ENCODE results near the gene CACNA1D.

CACNA1D gene

DNA sequence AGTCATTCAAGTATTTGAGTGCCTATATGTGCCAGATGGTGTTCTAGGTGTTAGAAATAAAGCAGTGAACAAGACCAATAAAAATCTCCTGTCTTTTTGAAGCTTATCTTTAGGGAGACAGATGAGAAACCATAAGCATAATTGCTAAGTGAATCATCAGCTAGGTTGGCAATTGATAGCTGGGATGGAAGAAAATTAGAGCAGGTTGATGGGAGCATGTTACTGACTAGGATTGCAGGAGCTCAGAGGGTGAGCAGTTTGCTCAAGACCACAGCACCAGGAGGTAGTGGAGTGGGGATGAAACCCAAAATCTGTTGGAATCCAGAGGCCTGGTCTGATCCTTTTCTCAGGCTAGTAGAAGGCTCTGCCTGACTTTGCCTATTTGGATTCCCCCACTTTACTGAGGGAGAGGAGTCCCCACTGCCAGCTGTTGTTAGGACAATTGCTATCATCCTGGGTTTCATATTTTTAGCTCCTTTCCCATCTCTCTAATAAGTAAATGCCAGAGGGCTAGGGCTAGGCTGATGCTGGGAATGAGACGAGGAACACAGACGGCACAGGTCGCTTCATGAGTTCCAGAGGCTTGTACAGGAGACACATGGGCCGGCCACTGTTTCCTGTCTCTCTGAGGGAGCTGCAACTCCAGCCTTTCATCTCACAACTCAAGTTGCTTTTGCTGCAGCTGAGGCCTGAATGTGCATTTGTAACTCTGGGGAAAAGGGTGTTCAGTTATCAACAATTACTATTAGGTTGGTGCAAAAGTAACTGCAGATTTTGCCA, 102.9 kb downstream of the CACNA1D start:
- Mint-ChIP-seq H3K36me3 (no peaks in the 10 kb centered on the region), H3K4me3 (no peak overlapping the region), H3K9me3 (no peaks in the 10 kb centered on the region), H3K27me3 (no peaks in the 10 kb centered on the region), H3K4me1 (peaks cover 8% of the 10 kb centered on the region), H3K27ac (no peak overlapping the region)

DNA sequence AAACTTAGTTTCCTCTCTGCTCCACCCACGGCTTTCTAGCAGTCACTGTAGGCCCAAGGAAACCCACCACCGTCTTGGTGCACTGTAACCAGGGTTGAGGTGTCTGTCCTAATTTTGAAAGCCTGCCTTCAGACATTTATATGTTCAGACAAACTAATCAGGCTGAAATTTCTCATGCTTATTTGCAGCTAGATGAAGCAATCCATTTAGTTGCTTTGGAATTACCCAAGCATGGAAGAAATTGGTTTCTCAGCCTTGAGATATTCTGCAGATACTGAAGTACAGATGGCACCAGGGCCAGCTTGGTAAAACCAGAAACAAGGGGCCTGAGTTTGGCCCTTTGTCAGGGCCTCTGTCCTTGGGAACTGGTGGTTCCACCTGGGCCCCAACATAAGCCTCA, 105.4 kb downstream of the CACNA1D start:
- Mint-ChIP-seq H3K36me3 (no peaks in the 10 kb centered on the region), H3K4me3 (no peak overlapping the region), H3K27me3 (no peaks in the 10 kb centered on the region), H3K4me1 (peaks cover 8% of the 10 kb centered on the region), H3K9me3 (no peaks in the 10 kb centered on the region), H3K27ac (no peak overlapping the region)

DNA sequence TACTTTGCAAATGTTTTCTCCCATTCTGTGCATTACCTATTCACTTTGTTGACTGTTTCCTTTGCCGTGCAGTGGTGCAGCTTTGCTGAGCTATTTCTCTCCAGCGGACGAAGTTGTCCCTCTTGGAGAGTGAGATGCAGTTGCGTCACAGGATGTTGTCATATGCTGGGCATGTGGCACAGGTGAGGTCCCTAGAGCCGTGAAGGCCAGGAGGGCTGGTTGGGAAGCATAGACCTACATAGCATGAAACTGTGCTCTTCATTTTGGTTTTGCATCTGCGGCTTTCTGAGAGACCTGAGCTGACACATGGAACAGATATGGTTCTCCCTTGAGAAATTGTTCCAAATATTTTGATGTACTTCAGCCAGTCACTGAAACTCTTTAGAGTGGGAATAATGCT, 108.5 kb downstream of the CACNA1D start:
- Mint-ChIP-seq H3K9me3 (peaks cover 5% of the 10 kb centered on the region), H3K4me3 (no peak overlapping the region), H3K36me3 (no peaks in the 10 kb centered on the region), H3K27ac (no peak overlapping the region), H3K4me1 (no peaks in the 10 kb centered on the region), H3K27me3 (peaks cover 3% of the 10 kb centered on the region)

DNA sequence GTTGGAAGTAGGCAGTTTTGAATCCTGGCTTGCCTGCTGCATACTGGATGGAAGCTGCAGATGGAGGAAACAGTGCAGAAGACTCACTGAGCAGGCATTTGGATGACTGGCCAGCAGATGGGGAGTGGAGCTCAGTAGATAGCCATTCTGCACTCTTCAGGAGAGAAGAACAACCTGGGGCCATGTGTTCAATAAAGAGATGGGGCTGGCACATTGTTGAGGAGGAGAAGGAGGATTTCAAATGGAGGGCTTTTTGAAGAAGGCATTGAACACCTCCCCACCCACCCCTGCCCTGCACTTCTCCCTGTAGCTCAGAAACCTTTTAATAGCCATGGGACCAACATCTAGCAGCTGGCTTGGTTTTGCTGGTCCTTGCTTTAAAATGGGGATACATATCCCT, 109.8 kb downstream of the CACNA1D start:
- Mint-ChIP-seq H3K36me3 (no peaks in the 10 kb centered on the region), H3K4me1 (no peaks in the 10 kb centered on the region), H3K27me3 (peaks cover 3% of the 10 kb centered on the region), H3K4me3 (no peak overlapping the region), H3K27ac (no peak overlapping the region), H3K9me3 (peaks cover 5% of the 10 kb centered on the region)

DNA sequence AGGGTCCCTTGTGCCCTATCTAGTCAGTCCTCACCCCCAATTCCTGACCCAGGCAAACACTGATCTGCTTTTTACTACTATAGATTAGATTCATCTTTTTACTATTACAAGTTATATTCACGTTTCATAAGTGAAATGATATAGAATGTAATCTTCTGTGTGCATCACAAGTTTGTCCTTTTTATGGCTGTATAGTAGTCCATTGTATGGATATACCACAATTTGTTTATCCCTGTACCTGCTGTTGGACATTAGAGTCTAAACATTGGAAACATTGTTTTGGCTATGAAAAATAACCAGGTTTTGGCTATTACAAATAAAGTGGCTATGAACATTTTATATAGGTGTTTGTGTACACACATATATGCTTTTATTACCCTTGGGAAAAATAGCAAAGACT, 112.4 kb downstream of the CACNA1D start:
- H3K36me3 Mint-ChIP-seq = no peaks in the 10 kb centered on the region
- H3K4me1 Mint-ChIP-seq = no peaks in the 10 kb centered on the region
- no peak overlapping the region for H3K4me3 Mint-ChIP-seq
- peaks cover 5% of the 10 kb centered on the region for H3K9me3 Mint-ChIP-seq
- H3K27ac Mint-ChIP-seq = no peak overlapping the region
- H3K27me3 Mint-ChIP-seq = peaks cover 6% of the 10 kb centered on the region

DNA sequence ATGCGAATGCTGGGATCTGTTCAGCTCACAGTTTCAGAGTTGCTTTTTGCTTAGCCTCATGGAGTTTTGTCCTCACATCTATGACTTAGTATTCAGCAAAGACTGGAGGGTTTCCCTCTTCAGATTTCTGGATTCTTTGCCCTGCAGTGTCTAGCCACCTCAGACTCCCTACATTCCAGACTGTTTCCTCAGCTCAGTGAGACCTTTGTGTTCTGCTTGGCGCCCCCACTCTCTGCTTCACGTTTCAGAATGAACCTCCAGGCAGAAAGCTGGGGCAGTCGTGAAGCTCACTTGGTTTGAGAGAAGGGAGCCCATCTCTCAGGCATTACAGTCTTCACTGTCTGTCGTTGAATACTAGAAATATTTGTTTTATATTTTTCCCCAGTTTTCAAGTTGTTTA, 118.1 kb downstream of the CACNA1D start:
- Mint-ChIP-seq H3K4me1 (no peaks in the 10 kb centered on the region), H3K4me3 (no peak overlapping the region), H3K27me3 (peaks cover 12% of the 10 kb centered on the region), H3K9me3 (no peaks in the 10 kb centered on the region), H3K27ac (no peak overlapping the region), H3K36me3 (no peaks in the 10 kb centered on the region)

DNA sequence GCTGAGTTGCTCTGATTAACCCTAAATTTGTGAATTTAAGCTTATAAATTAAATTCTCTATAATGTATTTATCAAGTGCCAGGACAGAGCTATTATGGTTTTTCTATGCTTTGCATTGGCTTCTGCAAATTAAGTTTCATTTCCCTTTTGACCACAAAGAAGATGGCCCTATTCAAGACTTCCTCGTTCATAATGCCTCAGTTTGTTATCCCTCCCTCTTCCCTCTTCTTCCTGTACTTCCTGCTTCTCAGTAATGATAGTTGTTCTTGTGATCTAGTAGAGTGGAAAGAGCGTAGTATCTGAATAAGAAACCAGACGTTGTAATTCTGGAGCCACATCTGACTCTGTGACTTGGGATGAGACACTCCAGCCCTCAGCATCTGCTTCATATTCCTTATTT, 118.7 kb downstream of the CACNA1D start:
- Mint-ChIP-seq H3K36me3 (no peaks in the 10 kb centered on the region), H3K4me1 (no peaks in the 10 kb centered on the region), H3K4me3 (no peak overlapping the region), H3K27me3 (peaks cover 13% of the 10 kb centered on the region), H3K27ac (no peak overlapping the region), H3K9me3 (no peaks in the 10 kb centered on the region)

DNA sequence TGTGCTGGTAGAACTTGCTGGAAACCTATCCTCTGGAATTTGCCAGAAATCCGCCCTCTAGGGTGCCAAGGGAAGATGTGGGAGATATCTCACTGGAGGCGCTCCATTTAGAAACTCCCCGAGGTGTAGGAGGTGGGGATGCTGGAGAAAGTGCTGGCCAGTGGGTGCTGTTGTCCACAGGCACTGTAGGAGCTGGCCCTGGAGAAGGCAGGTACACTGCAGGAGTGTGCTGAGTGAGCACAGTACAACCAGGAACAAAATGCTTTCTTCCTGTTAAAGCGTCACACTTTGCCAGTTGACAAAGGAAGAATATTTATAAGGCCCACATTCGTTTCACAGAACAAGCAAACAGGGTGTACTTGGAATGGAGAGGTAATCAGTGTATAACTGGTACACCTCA, 119.9 kb downstream of the CACNA1D start:
- no peaks in the 10 kb centered on the region for H3K36me3 Mint-ChIP-seq
- peaks cover 15% of the 10 kb centered on the region for H3K27me3 Mint-ChIP-seq
- H3K9me3 Mint-ChIP-seq = no peaks in the 10 kb centered on the region
- H3K4me3 Mint-ChIP-seq = no peak overlapping the region
- no peak overlapping the region for H3K27ac Mint-ChIP-seq
- no peaks in the 10 kb centered on the region for H3K4me1 Mint-ChIP-seq

DNA sequence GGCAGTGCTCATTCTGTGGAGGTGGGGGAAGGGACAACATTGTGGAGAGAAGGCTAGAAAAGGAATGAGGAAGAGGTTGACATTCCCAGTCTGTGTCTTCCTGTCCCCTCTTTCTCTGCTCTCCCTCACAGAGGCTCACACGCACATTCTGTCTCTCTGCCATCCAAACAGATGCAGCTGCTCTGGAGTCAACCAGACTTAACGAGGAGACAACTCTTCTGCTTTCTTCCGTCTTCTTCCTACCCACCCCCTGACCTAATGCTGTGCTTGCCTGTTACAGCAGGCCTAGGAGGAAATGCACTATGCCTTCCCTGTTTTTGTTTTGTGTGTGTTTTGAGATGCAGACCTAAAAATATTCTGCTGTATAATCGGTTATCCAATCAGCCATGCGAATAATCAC, 121.9 kb downstream of the CACNA1D start:
- Mint-ChIP-seq H3K4me1 (no peaks in the 10 kb centered on the region), H3K36me3 (no peaks in the 10 kb centered on the region), H3K9me3 (no peaks in the 10 kb centered on the region), H3K27me3 (peaks cover 13% of the 10 kb centered on the region), H3K4me3 (no peak overlapping the region), H3K27ac (no peak overlapping the region)

DNA sequence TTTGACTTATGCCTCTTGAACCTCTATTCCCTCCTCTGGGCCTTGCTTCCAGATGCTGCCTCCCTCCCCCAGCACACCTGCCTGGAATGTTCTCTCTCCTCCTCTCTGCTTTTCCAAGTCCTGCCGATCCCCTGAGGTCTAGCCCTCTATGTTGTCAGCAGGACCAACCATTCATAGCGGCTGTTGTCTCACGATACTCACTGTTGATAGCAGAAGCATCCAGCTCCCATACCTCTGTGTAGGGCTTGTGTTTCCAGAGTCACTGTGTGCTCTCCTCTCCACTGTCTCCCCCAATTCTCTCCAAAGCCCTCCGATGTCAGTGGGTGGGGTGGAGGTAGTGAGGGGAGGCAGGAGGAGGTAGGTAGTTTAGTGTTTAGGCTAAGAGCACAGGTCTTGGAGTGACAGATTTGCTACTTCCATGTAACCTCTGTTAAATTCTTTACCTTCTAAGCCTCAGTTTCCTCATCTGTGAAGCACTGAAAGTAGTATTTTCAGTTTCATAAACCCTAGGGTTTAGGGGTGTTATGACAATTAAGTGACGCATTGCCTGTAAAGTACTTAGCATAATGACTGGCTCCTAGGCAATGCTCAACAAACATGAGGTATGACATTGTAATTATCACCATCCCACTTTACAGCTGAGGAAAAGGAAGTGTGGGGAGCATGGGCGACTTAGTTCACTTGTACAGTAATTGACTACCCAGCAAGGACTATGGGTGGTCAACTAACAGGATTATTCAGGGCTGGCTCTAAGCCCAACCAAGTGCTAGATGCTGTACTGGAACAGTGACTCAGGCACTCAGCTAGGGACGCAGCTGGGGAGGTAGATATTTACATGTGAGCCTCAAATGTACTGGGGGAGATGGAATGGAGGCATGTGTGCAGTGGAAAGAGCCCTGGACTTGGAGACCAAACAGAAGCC, 122.8 kb downstream of the CACNA1D start:
- H3K9me3 Mint-ChIP-seq = no peaks in the 10 kb centered on the region
- H3K27ac Mint-ChIP-seq = no peak overlapping the region
- H3K27me3 Mint-ChIP-seq = peaks cover 13% of the 10 kb centered on the region
- H3K4me3 Mint-ChIP-seq = no peak overlapping the region
- H3K36me3 Mint-ChIP-seq = no peaks in the 10 kb centered on the region
- no peaks in the 10 kb centered on the region for H3K4me1 Mint-ChIP-seq

DNA sequence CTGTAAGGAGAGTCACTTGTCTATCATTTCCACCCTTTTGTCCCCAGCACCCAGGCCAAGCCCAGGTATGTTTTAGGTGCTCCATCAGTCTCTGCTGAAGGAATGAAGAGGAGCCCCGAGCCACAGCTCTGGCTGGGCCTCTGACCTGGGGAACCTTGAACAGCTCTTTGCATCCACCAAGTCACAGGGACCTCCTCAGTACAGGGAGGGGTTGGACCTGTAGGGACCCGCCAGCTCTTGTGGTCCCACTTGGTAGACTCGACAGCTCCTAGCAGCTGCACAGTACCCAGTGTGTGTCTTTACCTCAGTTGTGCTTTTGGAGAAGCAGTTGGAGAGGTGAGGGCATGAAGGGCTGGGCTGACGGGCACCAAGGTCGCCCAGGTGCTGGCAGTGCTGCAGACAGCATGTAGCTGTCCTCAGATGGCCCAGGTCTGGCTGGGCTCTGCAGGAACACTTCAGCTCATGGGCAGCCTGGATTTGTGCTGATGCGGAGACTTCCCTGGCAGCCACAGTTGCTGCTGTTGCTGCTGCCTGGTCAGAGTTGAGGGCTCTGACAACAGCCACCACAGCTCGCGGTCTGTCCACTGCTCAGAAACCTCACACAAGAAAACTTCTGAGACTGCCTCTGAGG, 123.6 kb downstream of the CACNA1D start:
- Mint-ChIP-seq H3K36me3 (no peaks in the 10 kb centered on the region), H3K4me1 (no peaks in the 10 kb centered on the region), H3K4me3 (no peak overlapping the region), H3K9me3 (no peaks in the 10 kb centered on the region), H3K27me3 (peaks cover 13% of the 10 kb centered on the region), H3K27ac (no peak overlapping the region)

DNA sequence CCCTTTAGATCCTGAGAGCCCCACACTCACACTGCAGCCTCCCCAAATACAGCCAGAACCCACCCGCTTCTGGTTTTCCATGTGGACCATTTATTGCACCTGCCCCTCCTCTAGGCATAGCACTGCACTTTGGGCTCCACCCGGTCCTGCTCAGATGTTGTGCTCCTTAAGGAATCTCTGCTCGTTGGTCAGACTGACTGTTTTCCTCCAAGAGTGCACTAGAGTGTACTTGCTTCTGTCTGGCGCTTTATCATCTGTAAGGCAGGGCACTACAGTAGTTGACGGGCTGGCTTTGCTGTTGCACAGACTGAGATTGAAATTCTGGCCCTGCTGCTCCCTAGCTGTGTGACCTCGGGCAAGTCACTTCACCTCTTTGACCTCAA, 124.1 kb downstream of the CACNA1D start:
- H3K36me3 Mint-ChIP-seq = no peaks in the 10 kb centered on the region
- H3K4me3 Mint-ChIP-seq = no peak overlapping the region
- H3K4me1 Mint-ChIP-seq = no peaks in the 10 kb centered on the region
- H3K9me3 Mint-ChIP-seq = no peaks in the 10 kb centered on the region
- H3K27ac Mint-ChIP-seq = no peak overlapping the region
- H3K27me3 Mint-ChIP-seq = peaks cover 13% of the 10 kb centered on the region

DNA sequence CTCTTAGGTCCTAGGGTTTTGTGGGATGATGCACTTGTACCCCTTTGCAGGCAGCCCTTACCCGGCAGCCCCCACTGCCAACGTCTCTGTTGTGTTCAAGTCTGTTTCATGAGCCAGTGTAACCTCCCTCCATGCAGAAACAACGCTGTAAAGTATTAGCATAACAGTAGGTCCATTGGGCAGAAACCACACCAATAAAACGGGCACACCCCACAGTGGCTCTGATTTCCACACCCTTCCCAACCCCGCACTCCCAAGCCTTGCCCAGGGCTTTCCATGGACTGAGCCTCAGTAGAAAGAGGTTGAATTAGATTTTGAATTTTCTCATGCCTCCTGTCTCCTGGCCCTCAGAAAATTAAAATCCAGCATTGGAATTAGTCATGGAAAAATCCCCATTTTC, 124.5 kb downstream of the CACNA1D start:
- H3K9me3 Mint-ChIP-seq = no peaks in the 10 kb centered on the region

DNA sequence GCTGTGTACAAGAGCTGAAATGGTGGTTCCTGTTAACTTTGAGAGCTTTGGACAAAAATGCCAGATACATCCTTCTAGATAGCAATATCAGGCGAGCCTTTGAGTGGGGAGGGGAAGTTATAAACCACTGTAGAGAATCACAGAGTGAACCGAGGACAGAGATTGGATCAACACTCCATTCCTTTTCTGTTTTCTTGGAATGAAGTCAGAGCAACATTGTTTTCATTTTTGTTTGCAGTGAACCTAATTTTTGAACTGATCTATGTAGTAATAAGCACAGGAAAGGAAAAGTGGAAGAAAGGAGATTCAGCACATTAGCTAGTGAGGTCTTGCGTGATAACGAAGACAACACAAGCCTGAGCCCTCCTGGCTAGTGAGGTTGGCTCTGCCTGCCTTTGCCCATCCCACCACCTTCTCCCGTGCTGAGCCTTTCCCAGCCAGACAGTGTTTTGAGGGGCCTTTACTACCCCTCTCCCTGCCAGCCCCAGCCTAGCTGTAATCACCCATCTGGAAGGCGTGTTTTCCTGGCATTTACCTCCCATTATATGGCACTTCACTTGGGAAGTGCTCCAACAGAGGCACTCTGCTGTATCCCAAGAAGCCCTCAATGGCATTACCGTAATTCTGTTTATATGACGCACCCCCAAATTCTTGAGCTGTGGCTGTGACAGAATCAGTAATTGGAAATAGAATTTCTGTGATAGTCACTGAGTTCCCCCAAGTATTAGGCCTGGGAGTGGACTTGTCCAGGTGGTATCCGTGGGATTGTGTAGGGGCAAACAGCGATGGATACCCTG, 129.8 kb downstream of the CACNA1D start:
- no peaks in the 10 kb centered on the region for H3K4me1 Mint-ChIP-seq
- peaks cover 5% of the 10 kb centered on the region for H3K27me3 Mint-ChIP-seq
- no peaks in the 10 kb centered on the region for H3K9me3 Mint-ChIP-seq
- no peaks in the 10 kb centered on the region for H3K36me3 Mint-ChIP-seq
- no peak overlapping the region for H3K4me3 Mint-ChIP-seq
- H3K27ac Mint-ChIP-seq = no peak overlapping the region

More for the DNA sequence above, 124.5 kb downstream of the CACNA1D start:
- Mint-ChIP-seq H3K4me3 (no peak overlapping the region), H3K36me3 (no peaks in the 10 kb centered on the region), H3K27me3 (peaks cover 15% of the 10 kb centered on the region), H3K27ac (no peak overlapping the region), H3K4me1 (no peaks in the 10 kb centered on the region)

DNA sequence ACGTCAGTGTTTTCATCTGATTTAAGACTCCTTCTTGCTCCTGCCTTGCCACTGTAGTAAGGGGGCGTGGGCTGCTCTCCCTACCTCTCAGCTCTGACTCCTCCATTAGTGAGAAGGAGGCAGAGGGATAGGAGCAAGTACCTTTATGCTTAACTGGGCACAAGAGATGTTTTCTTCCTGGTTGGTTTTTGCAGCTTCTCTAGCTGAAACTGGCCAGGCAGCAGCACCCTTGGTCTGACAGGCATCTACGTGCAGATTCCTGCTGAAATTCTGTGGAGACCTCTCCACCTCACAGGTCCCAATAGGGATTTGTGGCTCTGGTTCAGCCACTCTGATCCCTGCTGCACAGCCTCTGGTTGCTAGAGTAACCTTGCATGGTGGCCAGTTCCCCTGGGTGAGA, 132.5 kb downstream of the CACNA1D start:
- H3K9me3 Mint-ChIP-seq = no peaks in the 10 kb centered on the region
- H3K27me3 Mint-ChIP-seq = peaks cover 12% of the 10 kb centered on the region
- no peak overlapping the region for H3K27ac Mint-ChIP-seq
- no peaks in the 10 kb centered on the region for H3K36me3 Mint-ChIP-seq
- H3K4me1 Mint-ChIP-seq = no peaks in the 10 kb centered on the region
- no peak overlapping the region for H3K4me3 Mint-ChIP-seq

Data from activated naive CD4-positive, alpha-beta T cell treated with anti-CD3 and anti-CD28 coated beads, Interleukin-2, amount 50 U/mL, for 24 hours (primary cell).